Measurements from ENCODE around the gene PIGBOS1.

- no peak for TF ChIP-seq POLR2A (IDR thresholded peaks at IDR 0.05)
- TF ChIP-seq, protein P1, sequence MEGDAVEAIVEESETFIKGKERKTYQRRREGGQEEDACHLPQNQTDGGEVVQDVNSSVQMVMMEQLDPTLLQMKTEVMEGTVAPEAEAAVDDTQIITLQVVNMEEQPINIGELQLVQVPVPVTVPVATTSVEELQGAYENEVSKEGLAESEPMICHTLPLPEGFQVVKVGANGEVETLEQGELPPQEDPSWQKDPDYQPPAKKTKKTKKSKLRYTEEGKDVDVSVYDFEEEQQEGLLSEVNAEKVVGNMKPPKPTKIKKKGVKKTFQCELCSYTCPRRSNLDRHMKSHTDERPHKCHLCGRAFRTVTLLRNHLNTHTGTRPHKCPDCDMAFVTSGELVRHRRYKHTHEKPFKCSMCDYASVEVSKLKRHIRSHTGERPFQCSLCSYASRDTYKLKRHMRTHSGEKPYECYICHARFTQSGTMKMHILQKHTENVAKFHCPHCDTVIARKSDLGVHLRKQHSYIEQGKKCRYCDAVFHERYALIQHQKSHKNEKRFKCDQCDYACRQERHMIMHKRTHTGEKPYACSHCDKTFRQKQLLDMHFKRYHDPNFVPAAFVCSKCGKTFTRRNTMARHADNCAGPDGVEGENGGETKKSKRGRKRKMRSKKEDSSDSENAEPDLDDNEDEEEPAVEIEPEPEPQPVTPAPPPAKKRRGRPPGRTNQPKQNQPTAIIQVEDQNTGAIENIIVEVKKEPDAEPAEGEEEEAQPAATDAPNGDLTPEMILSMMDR (IDR thresholded peaks at IDR 0.05), result no peak
Measured at GRCh38 chr15:55276324-55276723, 42.6 kb downstream of the PIGBOS1 start.
